K562 (cell line): ENCODE results near the gene RPL3. TPM values are rescaled to one million over a fixed set of nuclear protein-coding genes. Genes with fewer than 3 reads are reported as not detected.

ENCODE experiments used
- ATF7 ChIP-seq: fragments of 450-650 bp; IDR thresholded peaks from 2 replicates; pipeline ENCODE4 v1.7.1; 2014; ENCODE audit warnings: mild to moderate bottlenecking, moderate library complexity
- CBFA2T2 ChIP-seq: fragments of 450-650 bp; conservative IDR thresholded peaks from 2 replicates; pipeline ENCODE4 v1.6.1; 2017; ENCODE audit warnings: mild to moderate bottlenecking
- CREB3 ChIP-seq: fragments of 450-650 bp; conservative IDR thresholded peaks from 2 replicates; pipeline ENCODE4 v1.6.1; 2016; ENCODE audit warnings: missing genetic modification characterization, low read depth, mild to moderate bottlenecking, missing compliant biosample characterization, moderate library complexity
- E2F8 ChIP-seq: fragments of 450-650 bp; IDR thresholded peaks from 2 replicates; pipeline ENCODE4 v1.7.1; 2018; ENCODE audit warnings: mild to moderate bottlenecking, low read depth; ENCODE audit not compliant: partially characterized antibody
- EP300 ChIP-seq: IDR thresholded peaks from 2 replicates; pipeline ENCODE4 v1.6.1; 2012; ENCODE audit warnings: low read length, improper control_type of control experiment
- GTF3C2 ChIP-seq: IDR thresholded peaks from 3 replicates; pipeline ENCODE4 v1.6.1; 2011; ENCODE audit warnings: borderline replicate concordance, mild to moderate bottlenecking, moderate library complexity; ENCODE audit not compliant: insufficient read length; ENCODE audit errors: extremely low read depth
- MLX ChIP-seq, 2 experiments: fragments of 450-650 bp in 1 of 2; sonication (generic) in 1 of 2; formaldehyde crosslinking; conservative IDR thresholded peaks; 2 replicates each; pipeline versions ENCODE4 v1.4.0 to v1.8.1; 2020 to 2022; ENCODE audit warnings: mild to moderate bottlenecking in 1 of 2, missing genetic modification reagents in 1 of 2
- MTA3 ChIP-seq: fragments of 450-650 bp; formaldehyde crosslinking; IDR thresholded peaks from 2 replicates; pipeline ENCODE4 v1.6.1; 2017; ENCODE audit warnings: mild to moderate bottlenecking, borderline replicate concordance
- MTF1 ChIP-seq: fragments of 250-450 bp; sonication (Bioruptor Pico); IDR thresholded peaks from 2 replicates; pipeline ENCODE4 v1.9.0; 2021; ENCODE audit warnings: moderate library complexity, mild to moderate bottlenecking, inconsistent platforms, borderline replicate concordance
- MYC ChIP-seq, 2 experiments: fragments of 250-450 bp in 1 of 2; sonication (Bioruptor Pico) in 1 of 2; IDR thresholded peaks; 2 replicates each; pipeline versions ENCODE4 v1.5.1 to v1.6.1; 2012 to 2021; ENCODE audit warnings: low read depth in 2 of 2, borderline replicate concordance in 1 of 2, improper control_type of control experiment in 1 of 2, low read length in 1 of 2, mild to moderate bottlenecking in 1 of 2, moderate library complexity in 1 of 2
- OTX1 ChIP-seq: fragments of 450-650 bp; formaldehyde crosslinking; IDR thresholded peaks from 2 replicates; pipeline ENCODE4 v1.4.0; 2022; ENCODE audit warnings: mild to moderate bottlenecking
- RUNX1 ChIP-seq: sonication (generic); IDR thresholded peaks from 2 replicates; pipeline ENCODE4 v1.6.1; 2016; ENCODE audit warnings: antibody characterized with exemption, low read depth
- ZBTB33 ChIP-seq: sonication (generic); formaldehyde crosslinking; IDR thresholded peaks from 2 replicates; pipeline ENCODE4 v1.8.1; 2023; ENCODE audit warnings: mild to moderate bottlenecking, missing genetic modification reagents
- ZFP36 ChIP-seq: fragments of 150-350 bp; IDR thresholded peaks from 2 replicates; pipeline ENCODE4 v1.6.1; 2018; ENCODE audit warnings: low read length, low read depth; ENCODE audit not compliant: partially characterized antibody
- ZNF232 ChIP-seq: sonication (generic); formaldehyde crosslinking; IDR thresholded peaks from 2 replicates; pipeline ENCODE4 v1.8.0; 2022; ENCODE audit warnings: mild to moderate bottlenecking, missing genetic modification reagents
- ZNF282 ChIP-seq: sonication (generic); formaldehyde crosslinking; IDR thresholded peaks from 2 replicates; pipeline ENCODE4 v1.8.1; 2023; ENCODE audit warnings: missing genetic modification reagents
- ZNF311 ChIP-seq: fragments of 250-450 bp; sonication (Bioruptor Pico); IDR thresholded peaks from 2 replicates; pipeline ENCODE4 v1.4.0; 2020; ENCODE audit warnings: mild to moderate bottlenecking, moderate library complexity
- ZNF507 ChIP-seq: conservative IDR thresholded peaks from 2 replicates; pipeline ENCODE4 v1.6.1; 2017; ENCODE audit warnings: missing genetic modification characterization, missing compliant biosample characterization
- polyA plus RNA-seq, 8 experiments: library from polyadenylated mRNA; depleted of rRNA in 4 of 8; stranded (reverse) in 5 of 8; unstranded in 3 of 8; fragments of >200 nt; fragmentation: Nextera tagmentation in 2 of 8; fragmentation: Illumina TruSeq in 1 of 8; extraction: Ambion mirVana in 2 of 8; extraction: Trizol in 1 of 8; gene quantifications; 2 replicates each; pipeline versions ENCODE4 v1.2.1 to v1.2.3, GENCODE V29; 2011 to 2014; ENCODE audit warnings: inconsistent platforms in 1 of 8, missing spikeins in 1 of 8
- total RNA-seq, 7 experiments: library from RNA; depleted of rRNA in 6 of 7; stranded (reverse); fragments of >200 nt in 6 of 7; fragmentation: Illumina TruSeq in 2 of 7; extraction: Trizol in 2 of 7; gene quantifications; 2 replicates each; pipeline versions ENCODE4 v1.2.1 to v1.2.3, GENCODE V29; 2011 to 2021; ENCODE audit warnings: low replicate concordance in 1 of 7

Gene RPL3
- total and polyA plus RNA-seq, 9 of the 15 experiments (the other 6 are each of a cell fraction or from before 2014, with no cell fraction given), result 1,624 to 4,066 (median 2,565) TPM

- TF ChIP-seq CREB3 (tag), result peak; percentile 59; the same call in 1 of the 2 replicates
- TF ChIP-seq ZFP36, result peak; percentile 3
- TF ChIP-seq ZNF311 (CRISPR knock-in tag), result no peak
- TF ChIP-seq CBFA2T2, result 0 out of 2 replicates have a peak, but pooled peaks have one; percentile 11
- TF ChIP-seq ATF7, result no peak
- no peak for TF ChIP-seq MTF1 (CRISPR knock-in tag)
- no peak for TF ChIP-seq EP300
- no peak for TF ChIP-seq E2F8
- no peak for TF ChIP-seq MLX (CRISPR knock-in tag; conservative IDR thresholded peaks at IDR 0.05)
- no peak for TF ChIP-seq ZNF282
- 0 out of 2 replicates have a peak, but pooled peaks have one; percentile 48 for TF ChIP-seq MTA3
- no peak for TF ChIP-seq OTX1 (CRISPR knock-in tag)
- TF ChIP-seq ZNF232 (CRISPR knock-in tag), result no peak
- TF ChIP-seq RUNX1, result no peak
- TF ChIP-seq GTF3C2, result no peak
- TF ChIP-seq MYC (IDR thresholded peaks at IDR 0.05; ENCODE audit: low read depth, low read length), result peak; percentile 67; the same call in 1 of the 2 replicates
- TF ChIP-seq MYC (CRISPR knock-in tag; IDR thresholded peaks at IDR 0.05; ENCODE audit: borderline replicate concordance, low read depth), result no peak
- no peak for TF ChIP-seq ZNF507
- TF ChIP-seq ZBTB33 (CRISPR knock-in tag), result peak; percentile 35; the same call in 1 of the 2 replicates
These were observed 26.8 kb downstream of the RPL3 start (continued) for GRCh38 chr22:39292561-39293074.
